SK-N-SH (cell line): ENCODE results near the gene ANKAR. TPM values are rescaled to one million over a fixed set of nuclear protein-coding genes. Genes with fewer than 3 reads are reported as not detected.

Source experiments
- CTCF ChIA-PET: fragments of 300-600, 350-600 bp; formaldehyde crosslinking; extraction: SDS; loops from one replicate; lab custom pipeline; 2021; lab: Yijun Ruan, JAX
- POLR2A ChIA-PET: fragments of 350-600 bp; sonication (Branson Sonifier 250); formaldehyde crosslinking; extraction: SDS; loops from one replicate; lab custom pipeline; 2020; ENCODE audit warnings: antibody characterized with exemption, inconsistent platforms; lab: Yijun Ruan, JAX
- DNase-seq: peaks from one replicate; pipeline ENCODE4 v3.0.0; 2012
- H2AFZ ChIP-seq: fragments of 200-600 bp; sonication (generic); 2 replicates; pipeline ENCODE4 v1.8.1; 2016; ENCODE audit warnings: antibody characterized with exemption, mild to moderate bottlenecking, low read depth
- H3F3A ChIP-seq: fragments of 200-600 bp; sonication (generic); replicated peaks from 2 replicates; pipeline ENCODE3; 2016; ENCODE audit warnings: antibody characterized with exemption, mild to moderate bottlenecking; ENCODE audit not compliant: insufficient read depth
- H3K27ac ChIP-seq, 2 experiments: fragments of 200-500 bp in 1 of 2; fragments of 200-600 bp in 1 of 2; sonication (Bioruptor generic) in 1 of 2; sonication (generic), shearing (Covaris generic) in 1 of 2; 2 replicates each; pipeline versions ENCODE4 v1.5.1 to v1.6.1; 2014 to 2016; ENCODE audit warnings: low read depth in 2 of 2, inconsistent platforms in 1 of 2, low read length in 1 of 2, mild to moderate bottlenecking in 1 of 2, mixed read lengths in 1 of 2
- H3K27me3 ChIP-seq: fragments of 200-600 bp; sonication (generic), shearing (Covaris generic); 2 replicates; pipeline ENCODE4 v1.6.1; 2016; ENCODE audit warnings: mixed run types; ENCODE audit not compliant: insufficient read depth
- H3K36me3 ChIP-seq, 2 experiments: fragments of 200-500 bp in 1 of 2; fragments of 200-600 bp in 1 of 2; sonication (Bioruptor generic) in 1 of 2; sonication (generic) in 1 of 2; replicated peaks in 1 of 2; 2 replicates each; pipeline versions ENCODE3 to v1.5.1; 2014 to 2016; ENCODE audit warnings: low read length in 1 of 2, mild to moderate bottlenecking in 1 of 2; ENCODE audit not compliant: insufficient read depth in 2 of 2, control insufficient read depth in 1 of 2
- H3K4me1 ChIP-seq, 2 experiments: fragments of 200-500 bp in 1 of 2; fragments of 200-600 bp in 1 of 2; sonication (Bioruptor generic) in 1 of 2; sonication (generic), shearing (Covaris generic) in 1 of 2; 2 replicates each; pipeline versions ENCODE4 v1.5.1 to v1.6.1; 2014 to 2016; ENCODE audit warnings: low read depth in 1 of 2, low read length in 1 of 2, mixed run types in 1 of 2; ENCODE audit not compliant: insufficient read depth in 2 of 2, control insufficient read depth in 1 of 2
- H3K4me2 ChIP-seq: fragments of 200-600 bp; sonication (generic), shearing (Covaris generic); 2 replicates; pipeline ENCODE4 v1.6.1; 2017; ENCODE audit warnings: mixed run types
- H3K4me3 ChIP-seq, 2 experiments: fragments of 200-500 bp in 1 of 2; fragments of 200-600 bp in 1 of 2; sonication (Bioruptor generic) in 1 of 2; sonication (generic), shearing (Covaris generic) in 1 of 2; 2 replicates each; pipeline versions ENCODE4 v1.5.1 to v1.8.1; 2014 to 2016; ENCODE audit warnings: low read depth in 2 of 2, inconsistent platforms in 1 of 2, low read length in 1 of 2, mild to moderate bottlenecking in 1 of 2, mixed read lengths in 1 of 2, moderate library complexity in 1 of 2
- H3K79me2 ChIP-seq: fragments of 200-600 bp; sonication (generic); 2 replicates; pipeline ENCODE4 v1.8.1; 2017; ENCODE audit warnings: mild to moderate bottlenecking; ENCODE audit not compliant: insufficient read depth
- H3K9ac ChIP-seq: fragments of 200-600 bp; sonication (generic); 2 replicates; pipeline ENCODE4 v1.6.1; 2017; ENCODE audit warnings: mixed run types
- H3K9me2 ChIP-seq: fragments of 200-600 bp; sonication (generic); 2 replicates; pipeline ENCODE4 v1.6.1; 2017; ENCODE audit warnings: mixed run types
- H3K9me3 ChIP-seq: fragments of 200-600 bp; sonication (generic); 2 replicates; pipeline ENCODE4 v1.6.1; 2017; ENCODE audit warnings: mixed run types, mild to moderate bottlenecking, moderate library complexity
- H4K20me1 ChIP-seq: fragments of 200-600 bp; sonication (generic); 2 replicates; pipeline ENCODE4 v1.6.1; 2017; ENCODE audit warnings: mild to moderate bottlenecking, mixed run types; ENCODE audit not compliant: insufficient read depth
- CHD2 ChIP-seq: fragments of 150-350 bp; IDR thresholded peaks from 2 replicates; pipeline ENCODE4 v1.6.1; 2018; ENCODE audit warnings: low read length; ENCODE audit not compliant: partially characterized antibody
- ELF1 ChIP-seq: IDR thresholded peaks from 2 replicates; pipeline ENCODE4 v1.4.0; 2012
- EP300 ChIP-seq, 2 experiments: IDR thresholded peaks; 2 replicates each; pipeline versions ENCODE4 v1.4.0 to v1.6.1; 2012; ENCODE audit warnings: borderline replicate concordance in 1 of 2, low read depth in 1 of 2, low read length in 1 of 2
- EZH2phosphoT487 ChIP-seq: fragments of 200-600 bp; sonication (generic); IDR thresholded peaks from 2 replicates; pipeline ENCODE4 v1.6.1; 2017; ENCODE audit warnings: low read depth, mixed run types, mild to moderate bottlenecking, antibody characterized with exemption, moderate library complexity, borderline replicate concordance
- FOSL2 ChIP-seq: IDR thresholded peaks from 2 replicates; pipeline ENCODE4 v1.4.0; 2012; ENCODE audit warnings: low read depth, mild to moderate bottlenecking, moderate library complexity, borderline replicate concordance
- FOXJ3 ChIP-seq: sonication (generic); formaldehyde crosslinking; IDR thresholded peaks from 2 replicates; pipeline ENCODE4 v1.5.1; 2020; ENCODE audit warnings: mild to moderate bottlenecking, missing genetic modification reagents
- GABPA ChIP-seq: IDR thresholded peaks from 2 replicates; pipeline ENCODE4 v1.4.0; 2012; ENCODE audit warnings: low read depth, mild to moderate bottlenecking
- GATA2 ChIP-seq: sonication (generic); formaldehyde crosslinking; IDR thresholded peaks from 2 replicates; pipeline ENCODE4 v1.5.0; 2020; ENCODE audit warnings: mild to moderate bottlenecking, missing genetic modification reagents
- MXI1 ChIP-seq: IDR thresholded peaks from 2 replicates; pipeline ENCODE4 v1.6.1; 2012; ENCODE audit warnings: mild to moderate bottlenecking, low read depth, low read length, improper control_type of control experiment
- NFIC ChIP-seq: IDR thresholded peaks from 2 replicates; pipeline ENCODE4 v1.4.0; 2012; ENCODE audit warnings: borderline replicate concordance
- NRF1 ChIP-seq: IDR thresholded peaks from 2 replicates; pipeline ENCODE4 v1.6.1; 2012; ENCODE audit warnings: low read depth, mild to moderate bottlenecking, low read length
- POLR2AphosphoS5 ChIP-seq: IDR thresholded peaks from 2 replicates; pipeline ENCODE4 v1.6.1; 2012; ENCODE audit warnings: low read depth, low read length
- RCOR1 ChIP-seq: fragments of 150-350 bp; IDR thresholded peaks from 2 replicates; pipeline ENCODE4 v1.6.1; 2017; ENCODE audit warnings: antibody characterized with exemption, low read length
- RXRA ChIP-seq: IDR thresholded peaks from 2 replicates; pipeline ENCODE4 v1.4.0; 2012; ENCODE audit warnings: low read depth, mild to moderate bottlenecking, borderline replicate concordance
- SIN3A ChIP-seq: IDR thresholded peaks from 2 replicates; pipeline ENCODE4 v1.6.1; 2012; ENCODE audit warnings: low read depth, mild to moderate bottlenecking, low read length, moderate library complexity, borderline replicate concordance
- SMC3 ChIP-seq: IDR thresholded peaks from 2 replicates; pipeline ENCODE4 v1.6.1; 2012; ENCODE audit warnings: low read depth, low read length, improper control_type of control experiment
- TCF12 ChIP-seq: IDR thresholded peaks from 2 replicates; pipeline ENCODE4 v1.4.0; 2012
- WGBS: methylation state at CpG from one replicate; pipeline ENCODE4 v1.1.6; 2017; ENCODE audit warnings: low lambda C conversion rate; 5-methylcytosine and 5-hydroxymethylcytosine counted together
- polyA plus RNA-seq, 3 experiments: library from polyadenylated mRNA; depleted of rRNA; stranded (reverse); fragments of >200 nt; gene quantifications; 2 replicates each; pipeline ENCODE4 v1.2.3, GENCODE V29; 2012
- TF ChIP-seq, protein P1 (sequence below): IDR thresholded peaks from 2 replicates; pipeline ENCODE4; 2012
- TF ChIP-seq, protein P2 (sequence below): IDR thresholded peaks from 2 replicates; pipeline ENCODE4 v1.4.0; 2012; ENCODE audit warnings: low read depth
- TF ChIP-seq, protein P3 (sequence below): IDR thresholded peaks from 2 replicates; pipeline ENCODE4 v1.4.0; 2012; ENCODE audit warnings: low read depth, borderline replicate concordance
- TF ChIP-seq, protein P4 (sequence below): fragments of 150-350 bp; IDR thresholded peaks from 2 replicates; pipeline ENCODE4 v1.6.1; 2016; ENCODE audit warnings: mild to moderate bottlenecking, low read depth, low read length
- TF ChIP-seq, protein P5 (sequence below): fragments of 200-600 bp; sonication (generic); IDR thresholded peaks from 2 replicates; pipeline ENCODE4 v1.6.1; 2017; ENCODE audit warnings: antibody characterized with exemption, mild to moderate bottlenecking, moderate library complexity

ANKAR gene, protein sequence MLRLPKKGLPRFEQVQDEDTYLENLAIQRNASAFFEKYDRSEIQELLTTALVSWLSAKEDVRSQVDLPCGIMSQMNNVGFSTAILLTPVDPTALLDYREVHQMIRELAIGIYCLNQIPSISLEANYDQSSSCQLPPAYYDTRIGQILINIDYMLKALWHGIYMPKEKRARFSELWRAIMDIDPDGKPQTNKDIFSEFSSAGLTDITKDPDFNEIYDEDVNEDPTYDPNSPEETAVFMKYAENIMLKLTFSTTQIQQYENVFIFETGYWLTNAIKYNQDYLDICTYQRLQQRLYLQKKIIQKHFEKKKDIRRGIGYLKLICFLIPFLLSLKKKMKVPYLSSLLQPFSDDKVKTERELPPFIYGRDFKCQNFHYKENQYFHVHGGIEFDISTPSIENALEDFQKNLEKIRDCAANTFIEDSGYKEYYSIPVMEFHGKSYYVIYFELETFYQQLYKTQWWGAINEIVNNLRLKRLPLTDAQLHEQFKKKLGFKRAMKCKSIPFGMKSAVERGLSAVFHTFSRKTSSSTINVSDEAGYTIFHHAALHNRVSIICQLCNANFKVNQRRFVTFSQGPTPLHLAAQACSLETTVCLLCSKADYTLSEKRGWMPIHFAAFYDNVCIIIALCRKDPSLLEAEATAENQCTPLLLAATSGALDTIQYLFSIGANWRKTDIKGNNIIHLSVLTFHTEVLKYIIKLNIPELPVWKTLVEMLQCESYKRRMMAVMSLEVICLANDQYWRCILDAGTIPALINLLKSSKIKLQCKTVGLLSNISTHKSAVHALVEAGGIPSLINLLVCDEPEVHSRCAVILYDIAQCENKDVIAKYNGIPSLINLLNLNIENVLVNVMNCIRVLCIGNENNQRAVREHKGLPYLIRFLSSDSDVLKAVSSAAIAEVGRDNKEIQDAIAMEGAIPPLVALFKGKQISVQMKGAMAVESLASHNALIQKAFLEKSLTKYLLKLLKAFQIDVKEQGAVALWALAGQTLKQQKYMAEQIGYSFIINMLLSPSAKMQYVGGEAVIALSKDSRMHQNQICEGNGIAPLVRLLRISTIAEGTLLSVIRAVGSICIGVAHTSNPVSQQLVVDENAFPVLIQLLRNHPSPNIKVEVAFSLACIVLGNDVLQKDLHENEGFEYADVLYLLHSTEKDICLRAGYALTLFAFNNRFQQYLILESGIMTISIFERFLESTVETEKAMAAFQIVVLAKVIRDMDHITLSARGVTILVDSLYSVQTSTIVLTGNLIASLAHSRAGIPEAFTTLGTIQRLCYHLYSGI (N-terminal part only)
- 1.6 and 2.1 TPM in 2 replicates for polyA plus RNA-seq (2012; rRNA removed)
- 1.6 and 1.9 TPM in 2 replicates for polyA plus RNA-seq (2012; cell fraction: cytosol; rRNA removed)
- 3.1 and 5.1 TPM in 2 replicates for polyA plus RNA-seq (2012; cell fraction: nucleus; rRNA removed)

DNA sequence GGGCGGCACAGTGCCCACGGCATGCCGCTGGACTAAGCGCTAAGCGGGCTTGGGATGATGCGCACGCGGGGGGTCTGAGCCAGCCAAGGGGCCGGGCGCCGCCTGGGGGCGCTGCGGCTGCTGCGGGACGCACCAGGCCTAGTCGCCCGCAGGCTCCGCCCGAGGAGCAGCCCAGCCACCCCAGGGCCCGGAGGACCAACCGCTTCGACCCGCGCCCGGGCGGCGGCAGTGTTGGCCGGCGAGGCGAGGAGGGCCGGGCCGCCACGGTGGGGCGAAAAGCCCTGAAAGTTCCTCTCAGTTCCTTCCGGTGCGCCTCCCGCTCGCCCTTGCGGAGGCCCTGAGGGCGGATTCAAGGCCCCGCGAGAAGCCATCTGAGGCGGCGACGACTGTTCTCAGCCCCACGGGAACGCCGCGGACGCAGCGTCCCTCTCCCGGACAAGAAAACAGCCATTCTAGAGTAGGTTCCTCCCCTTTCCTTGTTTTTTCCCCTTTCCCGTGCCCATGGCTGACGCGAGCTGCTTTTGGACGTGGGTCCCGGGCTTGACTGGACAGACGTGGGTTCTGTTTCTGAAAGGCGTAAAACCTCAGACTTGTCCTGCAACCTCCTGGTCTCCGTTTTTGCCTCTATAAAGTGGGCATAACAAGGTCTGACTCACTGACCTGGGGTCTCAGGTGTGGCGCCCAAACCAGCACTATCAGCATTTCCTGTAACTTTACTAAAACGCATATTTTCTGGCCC, at the start of gene ANKAR:
Gene ANKAR, plus strand, starts transcription at position 297 of the 739 bp plus-strand sequence. CDS start 1,821 bp downstream, outside the sequence.
- peak within 1 kb of the TSS; percentile 95 for H2AFZ ChIP-seq
- H3K9me3 ChIP-seq: peaks cover 8% of the 10 kb centered on the region; the same call in 1 of the 2 replicates
- peak within 1 kb of the TSS; percentile 69 to 76 for H3K4me3 ChIP-seq
- H3K36me3 ChIP-seq: peaks cover 23 to 28% of the 10 kb centered on the region in 2 experiments
- H3K27ac ChIP-seq: peak within 1 kb of the TSS; percentile 84 to 90
- H3K4me1 ChIP-seq: peaks cover 0 to 6% of the 10 kb centered on the region in 2 experiments; a peak in 2 of 4 replicates
- DNase-seq: peak; percentile 93
- peaks cover 22% of the 10 kb centered on the region for H3K79me2 ChIP-seq
- POLR2A ChIA-PET: interaction anchor here (1.2 kb wide), 1 partner anchor 88 kb away, joined by 5 read pairs; the partner anchor contains the start of gene OSGEPL1
- CTCF ChIA-PET: interaction anchor here (0.6 to 7.8 kb wide), 14 partner anchors 9 to 1347 kb away, joined by 3 to 99 read pairs (median 4); partner anchors contain the start of genes ASNSD1 and OSGEPL1
- H3K9ac ChIP-seq: peak within 1 kb of the TSS; percentile 88
- WGBS: 4% methylated on average over 25 of the region's 62 CpGs
- no peaks in the 10 kb centered on the region for H3K27me3 ChIP-seq
- peaks cover 11% of the 10 kb centered on the region for H3F3A ChIP-seq
- H4K20me1 ChIP-seq: no peaks in the 10 kb centered on the region
- peak within 1 kb of the TSS; percentile 83 for H3K4me2 ChIP-seq
- no peaks in the 10 kb centered on the region for H3K9me2 ChIP-seq
- TF ChIP-seq EZH2phosphoT487 (no peak), RCOR1 (no peak), MXI1 (peak; percentile 73), EP300 (IDR thresholded peaks at IDR 0.05; ENCODE audit: borderline replicate concordance in 1 of 2, low read depth in 1 of 2, low read length in 1 of 2) (no peak), NFIC (peak; percentile 44), GATA2 (CRISPR knock-in tag) (no peak), CHD2 (peak; percentile 81), SMC3 (peak; percentile 49), NRF1 (peak; percentile 57; the same call in 1 of the 2 replicates), FOSL2 (no peak), GABPA (peak; percentile 60; the same call in 1 of the 2 replicates), SIN3A (peak; percentile 70; the same call in 1 of the 2 replicates), POLR2AphosphoS5 (peak; percentile 66; the same call in 1 of the 2 replicates), RXRA (no peak), FOXJ3 (CRISPR knock-in tag) (0 out of 2 replicates have a peak, but pooled peaks have one; percentile 17), TCF12 (no peak), ELF1 (no peak)
- TF ChIP-seq, protein P1, sequence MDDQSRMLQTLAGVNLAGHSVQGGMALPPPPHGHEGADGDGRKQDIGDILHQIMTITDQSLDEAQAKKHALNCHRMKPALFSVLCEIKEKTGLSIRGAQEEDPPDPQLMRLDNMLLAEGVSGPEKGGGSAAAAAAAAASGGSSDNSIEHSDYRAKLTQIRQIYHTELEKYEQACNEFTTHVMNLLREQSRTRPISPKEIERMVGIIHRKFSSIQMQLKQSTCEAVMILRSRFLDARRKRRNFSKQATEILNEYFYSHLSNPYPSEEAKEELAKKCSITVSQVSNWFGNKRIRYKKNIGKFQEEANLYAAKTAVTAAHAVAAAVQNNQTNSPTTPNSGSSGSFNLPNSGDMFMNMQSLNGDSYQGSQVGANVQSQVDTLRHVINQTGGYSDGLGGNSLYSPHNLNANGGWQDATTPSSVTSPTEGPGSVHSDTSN: no peak
- TF ChIP-seq, protein P2, sequence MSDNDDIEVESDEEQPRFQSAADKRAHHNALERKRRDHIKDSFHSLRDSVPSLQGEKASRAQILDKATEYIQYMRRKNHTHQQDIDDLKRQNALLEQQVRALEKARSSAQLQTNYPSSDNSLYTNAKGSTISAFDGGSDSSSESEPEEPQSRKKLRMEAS: peak; percentile 86
- TF ChIP-seq, protein P3, sequence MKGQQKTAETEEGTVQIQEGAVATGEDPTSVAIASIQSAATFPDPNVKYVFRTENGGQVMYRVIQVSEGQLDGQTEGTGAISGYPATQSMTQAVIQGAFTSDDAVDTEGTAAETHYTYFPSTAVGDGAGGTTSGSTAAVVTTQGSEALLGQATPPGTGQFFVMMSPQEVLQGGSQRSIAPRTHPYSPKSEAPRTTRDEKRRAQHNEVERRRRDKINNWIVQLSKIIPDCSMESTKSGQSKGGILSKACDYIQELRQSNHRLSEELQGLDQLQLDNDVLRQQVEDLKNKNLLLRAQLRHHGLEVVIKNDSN: no peak
- TF ChIP-seq, protein P4, sequence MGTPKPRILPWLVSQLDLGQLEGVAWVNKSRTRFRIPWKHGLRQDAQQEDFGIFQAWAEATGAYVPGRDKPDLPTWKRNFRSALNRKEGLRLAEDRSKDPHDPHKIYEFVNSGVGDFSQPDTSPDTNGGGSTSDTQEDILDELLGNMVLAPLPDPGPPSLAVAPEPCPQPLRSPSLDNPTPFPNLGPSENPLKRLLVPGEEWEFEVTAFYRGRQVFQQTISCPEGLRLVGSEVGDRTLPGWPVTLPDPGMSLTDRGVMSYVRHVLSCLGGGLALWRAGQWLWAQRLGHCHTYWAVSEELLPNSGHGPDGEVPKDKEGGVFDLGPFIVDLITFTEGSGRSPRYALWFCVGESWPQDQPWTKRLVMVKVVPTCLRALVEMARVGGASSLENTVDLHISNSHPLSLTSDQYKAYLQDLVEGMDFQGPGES: no peak
- TF ChIP-seq, protein P5, sequence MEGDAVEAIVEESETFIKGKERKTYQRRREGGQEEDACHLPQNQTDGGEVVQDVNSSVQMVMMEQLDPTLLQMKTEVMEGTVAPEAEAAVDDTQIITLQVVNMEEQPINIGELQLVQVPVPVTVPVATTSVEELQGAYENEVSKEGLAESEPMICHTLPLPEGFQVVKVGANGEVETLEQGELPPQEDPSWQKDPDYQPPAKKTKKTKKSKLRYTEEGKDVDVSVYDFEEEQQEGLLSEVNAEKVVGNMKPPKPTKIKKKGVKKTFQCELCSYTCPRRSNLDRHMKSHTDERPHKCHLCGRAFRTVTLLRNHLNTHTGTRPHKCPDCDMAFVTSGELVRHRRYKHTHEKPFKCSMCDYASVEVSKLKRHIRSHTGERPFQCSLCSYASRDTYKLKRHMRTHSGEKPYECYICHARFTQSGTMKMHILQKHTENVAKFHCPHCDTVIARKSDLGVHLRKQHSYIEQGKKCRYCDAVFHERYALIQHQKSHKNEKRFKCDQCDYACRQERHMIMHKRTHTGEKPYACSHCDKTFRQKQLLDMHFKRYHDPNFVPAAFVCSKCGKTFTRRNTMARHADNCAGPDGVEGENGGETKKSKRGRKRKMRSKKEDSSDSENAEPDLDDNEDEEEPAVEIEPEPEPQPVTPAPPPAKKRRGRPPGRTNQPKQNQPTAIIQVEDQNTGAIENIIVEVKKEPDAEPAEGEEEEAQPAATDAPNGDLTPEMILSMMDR: peak; percentile 84
